Stimulated activated CD8-positive, alpha-beta memory T cell treated with anti-CD3 and anti-CD28 coated beads, Interleukin-15, amount 100 ng/mL, for 24 hours (primary cell): ENCODE data around the gene MGAT1.
"Not testable (repeated sequence)": the region's sequence is repeated elsewhere in the genome, so short reads cannot be mapped to it uniquely, and the experiment has no call there.

Experiments
- DNase-seq: peaks from one replicate; pipeline ENCODE4 v3.0.0-alpha.2; 2020; ENCODE audit warnings: low read depth

The MGAT1 gene

GRCh38 chr5:180785121-180785781 lies 17.4 kb downstream of the MGAT1 start:
- DNase-seq = no peak

- peak; percentile 24 for DNase-seq
Measured at GRCh38 chr5:180784497-180785097, 18.0 kb downstream of the MGAT1 start.

- DNase-seq = no peak
Measured at GRCh38 chr5:180783340-180784052, 19.1 kb downstream of the MGAT1 start.

- DNase-seq = no peak
Measured at GRCh38 chr5:180782748-180783147, 19.9 kb downstream of the MGAT1 start.

GRCh38 chr5:180781900-180782326 lies 20.7 kb downstream of the MGAT1 start:
- not testable (repeated sequence) for DNase-seq

GRCh38 chr5:180779985-180780610 lies 22.5 kb downstream of the MGAT1 start:
- DNase-seq = no peak

GRCh38 chr5:180777475-180777874 lies 25.1 kb downstream of the MGAT1 start:
- DNase-seq = no peak

DNA sequence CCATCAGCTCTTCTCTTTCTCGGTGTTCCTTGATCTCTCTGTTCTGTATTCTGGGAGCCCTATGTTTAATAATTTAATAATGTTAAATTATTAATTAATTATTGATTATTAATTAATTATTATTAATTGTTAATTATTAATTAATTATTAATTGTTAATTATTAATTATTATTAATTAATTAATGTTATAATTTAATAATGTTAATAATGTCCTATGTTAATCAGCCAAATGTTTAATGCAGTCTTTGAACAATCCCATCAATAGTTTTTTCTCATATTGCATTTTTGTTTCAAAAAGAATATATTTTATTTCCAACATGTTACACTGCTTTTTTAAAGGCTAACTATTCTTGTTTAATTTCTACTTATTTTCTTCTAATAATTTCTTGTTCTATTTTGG lies 26.2 kb downstream of the MGAT1 start:
- DNase-seq = no peak

DNA sequence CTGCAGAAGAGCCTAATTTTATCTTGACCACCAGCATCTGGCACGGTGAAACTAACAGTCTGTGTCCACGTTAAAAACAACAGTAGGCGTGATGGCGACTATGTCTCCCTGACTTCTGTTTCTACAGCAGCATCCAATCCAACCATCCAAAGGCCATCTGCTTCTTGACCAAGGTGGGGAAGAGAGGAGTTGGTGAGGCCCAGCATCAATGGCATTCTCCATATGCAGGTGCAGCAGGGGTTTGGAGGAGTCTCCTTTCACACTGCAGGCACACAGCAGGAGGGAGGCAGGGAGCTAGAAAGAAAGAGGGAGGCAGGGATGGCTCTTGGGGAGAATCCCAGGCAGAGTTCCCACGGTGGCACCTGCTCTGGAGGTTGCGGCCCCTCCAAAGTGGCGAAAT lies 27.0 kb downstream of the MGAT1 start:
- DNase-seq = no peak

DNA sequence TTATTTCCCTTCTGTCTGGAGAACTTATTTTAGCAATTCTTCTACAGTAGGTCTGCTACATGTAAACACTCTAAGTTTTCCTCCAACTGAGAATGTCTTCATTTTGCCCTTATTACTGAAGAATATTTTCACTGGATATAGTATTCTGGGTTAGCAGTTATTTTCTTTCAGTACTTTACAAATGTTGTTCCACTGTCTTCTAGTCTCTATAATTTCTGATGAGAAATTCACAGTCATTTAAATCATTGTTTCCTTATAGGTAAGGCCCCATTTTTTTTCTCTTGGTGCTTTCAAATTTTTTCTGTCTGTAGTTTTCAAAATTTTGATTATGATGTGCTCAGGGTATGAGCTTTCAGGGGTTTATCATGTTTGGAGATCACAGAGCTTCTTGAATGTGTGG lies 30.8 kb downstream of the MGAT1 start:
- no peak for DNase-seq

GRCh38 chr5:180769821-180770220 lies 32.8 kb downstream of the MGAT1 start:
- no peak for DNase-seq

GRCh38 chr5:180755601-180756000 lies 47.0 kb downstream of the MGAT1 start:
- DNase-seq = no peak

DNA sequence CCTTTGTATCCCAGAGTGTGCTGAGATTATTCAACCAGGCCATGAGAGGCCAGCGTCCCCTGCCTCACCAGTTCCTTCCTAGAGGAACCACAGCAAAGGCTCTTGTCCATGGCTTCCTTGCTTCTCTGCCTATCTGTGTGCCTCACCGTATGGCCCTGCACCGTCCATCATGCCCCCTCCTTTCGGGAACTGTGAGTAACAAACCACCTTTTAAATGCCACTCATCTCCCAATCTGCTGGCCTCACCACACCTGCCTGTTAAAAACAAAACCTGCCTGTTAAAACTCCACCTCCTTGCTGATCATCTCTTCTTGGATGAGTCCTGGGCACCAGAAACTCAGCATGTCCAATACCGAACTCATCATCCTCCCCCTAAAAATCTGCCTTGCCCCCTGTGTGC lies 58.4 kb downstream of the MGAT1 start:
- no peak for DNase-seq

- DNase-seq = no peak
Measured at GRCh38 chr5:180742727-180743126, 59.9 kb downstream of the MGAT1 start.

DNA sequence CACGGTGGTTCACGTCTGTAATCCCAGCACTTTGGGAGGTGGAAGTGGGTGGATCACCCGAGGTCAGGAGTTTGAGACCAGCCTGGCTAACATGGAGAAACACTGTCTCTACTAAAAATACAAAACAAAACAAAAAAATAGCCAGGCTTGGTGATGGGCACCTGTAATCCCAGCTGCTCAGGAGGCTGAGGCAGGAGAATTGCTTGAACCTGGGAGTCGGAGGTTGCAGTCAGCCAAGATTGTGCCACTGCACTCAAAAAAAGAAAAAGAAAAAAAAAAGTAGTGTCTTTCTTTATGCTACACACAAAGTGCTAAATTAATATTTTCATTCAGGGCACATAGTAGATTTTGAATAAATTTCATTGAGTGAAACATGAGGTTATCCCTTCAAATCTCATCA lies 61.7 kb downstream of the MGAT1 start:
- not testable (repeated sequence) for DNase-seq

GRCh38 chr5:180739958-180740357 lies 62.6 kb downstream of the MGAT1 start, which contains the start of gene OR2Y1:
OR2Y1 (minus strand) TSS chr5:180740058; CDS start chr5:180740058, 0 bp downstream.
- DNase-seq = no peak

DNA sequence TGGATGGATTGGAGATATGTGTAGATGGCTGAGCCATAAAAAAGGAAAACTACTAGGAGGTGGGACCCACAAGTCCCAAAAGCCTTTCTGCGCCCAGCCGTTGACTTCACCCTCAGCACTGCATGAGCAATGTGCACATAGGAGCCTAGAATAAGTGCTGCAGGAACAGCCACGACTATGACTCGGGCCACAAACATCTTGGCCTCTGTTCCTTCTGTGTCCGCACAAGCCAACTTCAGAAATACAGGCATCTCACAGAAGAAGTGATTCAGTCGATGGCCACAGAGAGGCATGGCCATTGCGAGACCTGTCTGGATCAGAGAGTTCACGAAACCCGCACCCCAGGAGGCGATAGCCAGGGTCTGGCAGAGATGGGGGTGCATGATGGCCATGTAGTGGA lies 63.3 kb downstream of the MGAT1 start:
- no peak for DNase-seq

- no peak for DNase-seq
Measured at GRCh38 chr5:180736536-180736935, 66.1 kb downstream of the MGAT1 start.
